Measurements from ENCODE around the gene COL3A1. TPM values are rescaled to one million over a fixed set of nuclear protein-coding genes. Genes with fewer than 3 reads are reported as not detected.

The COL3A1 gene
- total RNA-seq, 1 donor from 2014 or later, result not detected

- no peaks in the 10 kb centered on the region for H3K27me3 Mint-ChIP-seq (ENCODE audit: unreplicated experiment)
- no peak overlapping the region for H3K4me3 Mint-ChIP-seq (ENCODE audit: unreplicated experiment)
- TF ChIP-seq CTCF (IDR thresholded peaks at IDR 0.05; ENCODE audit: partially characterized antibody, unreplicated experiment), result no peak
- H3K4me1 Mint-ChIP-seq (ENCODE audit: low read depth, unreplicated experiment), result no peaks in the 10 kb centered on the region
- H3K27ac Mint-ChIP-seq (ENCODE audit: unreplicated experiment), result no peak overlapping the region
- peaks cover 3% of the 10 kb centered on the region for H3K9me3 Mint-ChIP-seq (ENCODE audit: unreplicated experiment)
- no peaks in the 10 kb centered on the region for H3K36me3 Mint-ChIP-seq (ENCODE audit: unreplicated experiment)
- no peak for DNase-seq
Measured at GRCh38 chr2:189020179-189020578, 46.0 kb downstream of the COL3A1 start.

GRCh38 chr2:189022053-189022481 is 47.9 kb downstream of the COL3A1 start:
- H3K4me3 Mint-ChIP-seq (ENCODE audit: unreplicated experiment), result no peak overlapping the region
- no peaks in the 10 kb centered on the region for H3K36me3 Mint-ChIP-seq (ENCODE audit: unreplicated experiment)
- no peak for TF ChIP-seq CTCF (IDR thresholded peaks at IDR 0.05; ENCODE audit: partially characterized antibody, unreplicated experiment)
- H3K27me3 Mint-ChIP-seq (ENCODE audit: unreplicated experiment), result no peaks in the 10 kb centered on the region
- DNase-seq, result no peak
- H3K9me3 Mint-ChIP-seq (ENCODE audit: unreplicated experiment), result peaks cover 3% of the 10 kb centered on the region
- no peaks in the 10 kb centered on the region for H3K4me1 Mint-ChIP-seq (ENCODE audit: low read depth, unreplicated experiment)
- no peak overlapping the region for H3K27ac Mint-ChIP-seq (ENCODE audit: unreplicated experiment)

DNA sequence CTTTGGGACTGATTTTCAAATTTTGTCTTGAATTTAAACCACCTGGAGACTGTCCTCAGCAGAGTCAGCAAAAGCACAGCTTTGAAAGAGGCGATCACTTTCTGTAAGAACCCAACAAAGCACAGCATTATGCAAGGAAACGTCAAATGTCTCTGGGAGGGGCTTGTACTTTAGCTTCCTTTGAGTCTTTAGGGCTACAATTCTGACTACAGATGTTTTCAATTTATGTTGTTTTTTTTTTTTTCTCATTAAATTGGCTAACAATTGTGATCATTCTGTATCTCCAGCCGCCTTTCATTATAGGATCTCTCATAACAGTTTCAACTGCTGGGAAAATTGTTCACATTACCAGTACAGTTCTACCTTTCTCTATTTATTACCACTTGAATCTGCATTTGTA is 48.3 kb downstream of the COL3A1 start:
- TF ChIP-seq CTCF (IDR thresholded peaks at IDR 0.05; ENCODE audit: partially characterized antibody, unreplicated experiment), result no peak
- H3K36me3 Mint-ChIP-seq (ENCODE audit: unreplicated experiment), result no peaks in the 10 kb centered on the region
- H3K4me1 Mint-ChIP-seq (ENCODE audit: low read depth, unreplicated experiment), result no peaks in the 10 kb centered on the region
- no peak overlapping the region for H3K27ac Mint-ChIP-seq (ENCODE audit: unreplicated experiment)
- no peak overlapping the region for H3K4me3 Mint-ChIP-seq (ENCODE audit: unreplicated experiment)
- no peak for DNase-seq
- H3K9me3 Mint-ChIP-seq (ENCODE audit: unreplicated experiment), result peaks cover 3% of the 10 kb centered on the region
- H3K27me3 Mint-ChIP-seq (ENCODE audit: unreplicated experiment), result no peaks in the 10 kb centered on the region

- H3K27me3 Mint-ChIP-seq (ENCODE audit: unreplicated experiment), result no peaks in the 10 kb centered on the region
- H3K4me3 Mint-ChIP-seq (ENCODE audit: unreplicated experiment), result no peak overlapping the region
- H3K27ac Mint-ChIP-seq (ENCODE audit: unreplicated experiment), result no peak overlapping the region
- no peaks in the 10 kb centered on the region for H3K4me1 Mint-ChIP-seq (ENCODE audit: low read depth, unreplicated experiment)
- no peak for DNase-seq
- H3K9me3 Mint-ChIP-seq (ENCODE audit: unreplicated experiment), result no peaks in the 10 kb centered on the region
- no peaks in the 10 kb centered on the region for H3K36me3 Mint-ChIP-seq (ENCODE audit: unreplicated experiment)
- TF ChIP-seq CTCF (IDR thresholded peaks at IDR 0.05; ENCODE audit: partially characterized antibody, unreplicated experiment), result peak; percentile 61
Measured at GRCh38 chr2:189024901-189025618, 50.9 kb downstream of the COL3A1 start.

DNA sequence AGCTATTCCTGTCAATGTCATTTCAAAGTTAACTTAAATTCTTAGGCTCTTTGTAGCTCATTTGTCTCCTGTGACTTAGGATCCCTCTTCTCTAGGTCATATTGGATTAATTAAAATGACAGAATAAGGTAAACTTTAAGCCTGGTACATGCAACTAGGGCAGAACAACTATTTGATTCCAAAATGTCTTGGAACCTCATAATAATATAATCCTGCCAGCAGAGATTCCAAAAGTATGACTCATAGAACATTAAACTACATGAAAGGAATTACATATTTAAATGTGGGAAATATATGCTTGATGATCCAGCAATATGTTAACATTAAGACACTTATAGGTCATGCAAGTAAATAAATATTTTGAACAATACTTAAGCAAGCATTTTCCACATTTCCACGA is 63.3 kb downstream of the COL3A1 start:
- DNase-seq, result no peak
- Mint-ChIP-seq H3K4me1 (ENCODE audit: low read depth, unreplicated experiment) (no peaks in the 10 kb centered on the region), H3K27ac (ENCODE audit: unreplicated experiment) (no peak overlapping the region), H3K4me3 (ENCODE audit: unreplicated experiment) (no peak overlapping the region), H3K27me3 (ENCODE audit: unreplicated experiment) (no peaks in the 10 kb centered on the region), H3K9me3 (ENCODE audit: unreplicated experiment) (no peaks in the 10 kb centered on the region), H3K36me3 (ENCODE audit: unreplicated experiment) (no peaks in the 10 kb centered on the region)
- TF ChIP-seq CTCF (IDR thresholded peaks at IDR 0.05; ENCODE audit: partially characterized antibody, unreplicated experiment), result no peak
